Endothelial cell of umbilical vein (primary cell): Measurements from ENCODE around the gene HSD17B14. TPM values are rescaled to one million over a fixed set of nuclear protein-coding genes. Genes with fewer than 3 reads are reported as not detected.
A peak's percentile ranks its signal among the peaks of the same experiment; 100 is the strongest.

Experiments used
- BruUV-seq: library from RNA; stranded (reverse); fragments of 400-500 nt; replicated peaks from 2 replicates; lab custom pipeline; 2021; lab: Mats Ljungman, UMichigan
- CTCF ChIA-PET: fragments of 300-600, 350-600 bp; sonication (Branson Sonifier 250); formaldehyde crosslinking; loops from one replicate; lab custom pipeline; 2021; ENCODE audit warnings: antibody characterized with exemption, inconsistent platforms; lab: Charles Lee
- POLR2A ChIA-PET: fragments of 300-600, 350-600 bp; sonication (Branson Sonifier 250); formaldehyde crosslinking; loops from one replicate; lab custom pipeline; 2021; ENCODE audit warnings: antibody characterized with exemption, inconsistent platforms; lab: Charles Lee
- DNase-seq: peaks from one replicate; pipeline ENCODE4 v3.0.0-alpha.2; 2011; ENCODE audit warnings: low read depth, low spot score
- FAIRE-seq: peaks from 2 replicates; lab custom pipeline; 2011; peaks lifted over from hg19 to GRCh38; lab: Jason Lieb, UNC
- H2AFZ ChIP-seq: 2 replicates; pipeline ENCODE4 v1.6.0; 2012; ENCODE audit warnings: low read depth, low read length, control low read depth, inconsistent platforms
- H3K27ac ChIP-seq: 2 replicates; pipeline ENCODE4 v1.5.1; 2011; ENCODE audit warnings: low read depth, mild to moderate bottlenecking, control low read depth, low read length, moderate library complexity; ENCODE audit not compliant: insufficient read depth
- H3K27me3 ChIP-seq, 2 experiments: 2 replicates each; pipeline versions ENCODE4 v1.6.0 to v1.6.1; 2011; ENCODE audit warnings: low read length in 2 of 2, mixed read lengths in 1 of 2; ENCODE audit not compliant: control insufficient read depth in 2 of 2, insufficient read depth in 2 of 2
- H3K36me3 ChIP-seq, 2 experiments: 2 replicates in 1 of 2; 3 replicates in 1 of 2; pipeline ENCODE4 v1.5.1; 2011; ENCODE audit warnings: low read length in 2 of 2, mild to moderate bottlenecking in 1 of 2, moderate library complexity in 1 of 2; ENCODE audit not compliant: control insufficient read depth in 2 of 2, insufficient read depth in 2 of 2; ENCODE audit errors: extremely low read depth in 1 of 2
- H3K4me1 ChIP-seq: 3 replicates; pipeline ENCODE4 v1.5.1; 2011; ENCODE audit warnings: mild to moderate bottlenecking, low read length; ENCODE audit not compliant: control insufficient read depth, insufficient read depth; ENCODE audit errors: extremely low read depth
- H3K4me2 ChIP-seq: 2 replicates; pipeline ENCODE4 v1.6.1; 2011; ENCODE audit warnings: low read length, control low read depth, mixed read lengths; ENCODE audit not compliant: insufficient read depth
- H3K4me3 ChIP-seq, 3 experiments: fragments of 200-600 bp in 1 of 3; sonication (generic), shearing (Covaris generic) in 1 of 3; replicated peaks in 1 of 3; 2 replicates each; pipeline ENCODE4 v1.5.1; 2011 to 2016; ENCODE audit warnings: control low read depth in 3 of 3, low read length in 3 of 3, mild to moderate bottlenecking in 2 of 3, inconsistent platforms in 1 of 3, low read depth in 1 of 3, moderate library complexity in 1 of 3; ENCODE audit not compliant: insufficient read depth in 1 of 3
- H3K79me2 ChIP-seq: 2 replicates; pipeline ENCODE4 v1.6.0; 2012; ENCODE audit warnings: low read length, inconsistent platforms; ENCODE audit not compliant: control insufficient read depth, insufficient read depth
- H3K9ac ChIP-seq: replicated peaks from 2 replicates; pipeline ENCODE3; 2011; ENCODE audit warnings: low read length, control low read depth; ENCODE audit not compliant: insufficient read depth; ENCODE audit errors: extremely low read depth
- H3K9me1 ChIP-seq: replicated peaks from 3 replicates; pipeline ENCODE4 v1.6.0; 2011; ENCODE audit warnings: mild to moderate bottlenecking, low read length; ENCODE audit not compliant: control insufficient read depth, insufficient read depth; ENCODE audit errors: extremely low read depth
- H3K9me3 ChIP-seq: replicated peaks from 2 replicates; pipeline ENCODE4 v1.5.1; 2012; ENCODE audit warnings: low read length, inconsistent platforms; ENCODE audit not compliant: control insufficient read depth, insufficient read depth
- H4K20me1 ChIP-seq: replicated peaks from 2 replicates; pipeline ENCODE3; 2011; ENCODE audit warnings: mild to moderate bottlenecking, low read length; ENCODE audit not compliant: control insufficient read depth, insufficient read depth; ENCODE audit errors: extremely low read depth
- GATA2 ChIP-seq: IDR thresholded peaks from 2 replicates; pipeline ENCODE4 v1.7.0; 2011; ENCODE audit warnings: low read depth, mild to moderate bottlenecking, moderate library complexity, mixed read lengths, low read length; ENCODE audit not compliant: insufficient read length, insufficient read depth
- MYC ChIP-seq: IDR thresholded peaks from one replicate; pipeline ENCODE4 v1.6.1; 2011; ENCODE audit warnings: mild to moderate bottlenecking, low read depth, low read length
- dilution Hi-C: fragments of 300-500 bp; cut with MboI; formaldehyde crosslinking; loops from one replicate; pipeline ENCODE4 v1.15.0; 2019; ENCODE audit warnings: low sequenced_read_pairs; ENCODE audit not compliant: extremely low pct_ligation_motif_present
- intact Hi-C: fragments of 100-400 bp; cut with micrococcal nuclease; formaldehyde crosslinking; loops from one replicate; pipeline ENCODE4 v1.10.0; 2022
- polyA plus RNA-seq, 4 experiments: library from polyadenylated mRNA; depleted of rRNA in 3 of 4; stranded (reverse) in 3 of 4; unstranded in 1 of 4; fragments of >200 nt; gene quantifications; 2 replicates each; pipeline versions ENCODE4 v1.2.1 to v1.2.3, GENCODE V29; 2011 to 2012; ENCODE audit warnings: missing spikeins in 1 of 4
- total RNA-seq: library from RNA; stranded (reverse); gene quantifications from 2 replicates; pipeline ENCODE4 v1.2.3, GENCODE V29; 2021
- TF ChIP-seq, protein P1 (sequence below), 2 donors: IDR thresholded peaks; 1 replicate in 1 of 2; 2 replicates in 1 of 2; pipeline ENCODE4 v1.5.1; 2011; ENCODE audit warnings: low read length in 2 of 2, mild to moderate bottlenecking in 2 of 2, moderate library complexity in 2 of 2, control low read depth in 1 of 2, inconsistent platforms in 1 of 2, low read depth in 1 of 2; ENCODE audit not compliant: insufficient read depth in 1 of 2; ENCODE audit errors: extremely low read depth in 1 of 2

HSD17B14 gene
- total and polyA plus RNA-seq, 2 donors (not counting 3 experiments of a cell fraction or from before 2014, with no cell fraction given): 20.9 to 46.3 TPM

DNA sequence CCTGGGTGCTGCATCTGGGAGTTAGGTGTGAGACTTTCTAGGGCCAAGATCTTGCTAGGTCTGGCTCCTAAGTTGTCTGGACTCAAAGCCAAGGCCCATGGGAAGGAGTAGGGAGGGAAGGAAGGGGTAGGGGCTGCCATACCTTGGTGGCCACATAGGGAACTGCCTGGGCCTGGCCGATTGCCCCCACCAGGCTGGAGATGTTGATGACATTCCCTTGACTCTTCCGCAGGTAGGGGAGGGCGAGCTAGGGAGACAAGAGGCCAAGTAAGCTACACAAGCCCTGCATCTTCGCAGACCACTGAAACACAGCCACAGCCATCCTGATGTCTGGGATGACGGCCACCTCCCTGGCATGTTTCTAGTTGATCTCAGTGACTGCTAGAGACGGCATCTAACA, 21.4 kb downstream of the HSD17B14 start:
- Histone ChIP-seq H2AFZ (no peak overlapping the region), H4K20me1 (no peaks in the 10 kb centered on the region), H3K4me2 (no peak overlapping the region), H3K27ac (no peak overlapping the region), H3K27me3 (no peaks in the 10 kb centered on the region), H3K9me3 (no peaks in the 10 kb centered on the region), H3K9me1 (no peaks in the 10 kb centered on the region), H3K36me3 (no peaks in the 10 kb centered on the region), H3K4me3 (no peak overlapping the region), H3K4me1 (peaks cover 13% of the 10 kb centered on the region), H3K79me2 (no peaks in the 10 kb centered on the region), H3K9ac (no peak overlapping the region)
- TF ChIP-seq GATA2: no peak
- intact Hi-C loops: no loop called here
- FAIRE-seq (no peak), DNase-seq (no peak)
- no TSS peak for BruUV-seq
- ChIA-PET CTCF (interaction anchor here (0.7 to 1.0 kb wide), 2 partner anchors 12 to 19 kb away, joined by 3 read pairs; no protein-coding TSS in a partner anchor), POLR2A (no interaction called here)
- dilution Hi-C loops: no loop called here

DNA sequence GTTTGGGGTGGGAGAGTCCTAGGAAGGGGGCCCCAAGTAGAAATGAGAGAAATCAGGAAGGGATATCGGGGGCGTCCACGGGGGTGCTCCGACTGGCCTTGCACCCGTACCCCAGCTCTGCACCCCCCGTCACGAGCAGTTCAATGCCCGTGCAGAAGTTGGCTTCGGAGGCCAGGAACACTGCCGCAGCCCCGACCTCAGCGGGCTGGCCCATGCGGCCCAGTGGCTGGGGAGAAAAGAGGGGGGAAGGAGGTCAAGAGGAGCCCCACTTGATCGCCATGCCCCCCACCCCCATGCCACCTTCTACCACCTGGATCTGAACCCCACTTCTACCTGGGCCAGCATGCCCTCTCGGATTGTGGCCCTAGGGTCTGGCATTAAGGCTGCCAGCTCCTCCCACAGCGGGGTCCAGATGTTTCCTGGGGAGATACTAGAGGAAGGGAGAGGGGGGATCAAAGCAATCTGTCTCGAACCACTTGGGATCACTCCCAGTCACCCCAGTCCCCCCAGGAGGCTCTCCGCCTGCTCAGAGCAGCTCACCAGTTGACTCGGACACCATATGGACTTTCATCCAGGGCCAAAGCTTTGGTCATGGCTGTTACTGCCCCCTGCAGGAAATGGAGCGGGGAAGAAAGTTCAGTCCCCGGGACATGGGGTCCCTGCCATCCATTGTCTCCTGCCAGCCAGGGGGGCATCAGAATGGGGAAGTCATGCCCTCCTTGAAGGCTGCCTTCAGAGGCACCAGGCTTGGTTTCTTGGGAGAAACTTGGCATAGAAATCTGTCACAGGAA, 23.0 kb downstream of the HSD17B14 start:
- Histone ChIP-seq H3K27me3 (no peaks in the 10 kb centered on the region), H3K9me1 (no peaks in the 10 kb centered on the region), H3K4me1 (peaks cover 13% of the 10 kb centered on the region), H4K20me1 (no peaks in the 10 kb centered on the region), H3K36me3 (no peaks in the 10 kb centered on the region), H3K9me3 (no peaks in the 10 kb centered on the region), H3K27ac (no peak overlapping the region), H3K9ac (no peak overlapping the region), H3K4me3 (no peak overlapping the region), H2AFZ (no peak overlapping the region), H3K79me2 (no peaks in the 10 kb centered on the region), H3K4me2 (no peak overlapping the region)
- FAIRE-seq (no peak), DNase-seq (no peak)
- ChIA-PET CTCF (interaction anchor here (0.6 to 2.2 kb wide), 7 partner anchors 11 to 25 kb away, joined by 3 to 12 read pairs (median 6); partner anchors contain the start of gene HSD17B14), POLR2A (interaction anchor here (0.6 kb wide), 1 partner anchor 74 kb away, joined by 5 read pairs; no protein-coding TSS in a partner anchor)
- dilution Hi-C loops: no loop called here
- TF ChIP-seq, protein P1, sequence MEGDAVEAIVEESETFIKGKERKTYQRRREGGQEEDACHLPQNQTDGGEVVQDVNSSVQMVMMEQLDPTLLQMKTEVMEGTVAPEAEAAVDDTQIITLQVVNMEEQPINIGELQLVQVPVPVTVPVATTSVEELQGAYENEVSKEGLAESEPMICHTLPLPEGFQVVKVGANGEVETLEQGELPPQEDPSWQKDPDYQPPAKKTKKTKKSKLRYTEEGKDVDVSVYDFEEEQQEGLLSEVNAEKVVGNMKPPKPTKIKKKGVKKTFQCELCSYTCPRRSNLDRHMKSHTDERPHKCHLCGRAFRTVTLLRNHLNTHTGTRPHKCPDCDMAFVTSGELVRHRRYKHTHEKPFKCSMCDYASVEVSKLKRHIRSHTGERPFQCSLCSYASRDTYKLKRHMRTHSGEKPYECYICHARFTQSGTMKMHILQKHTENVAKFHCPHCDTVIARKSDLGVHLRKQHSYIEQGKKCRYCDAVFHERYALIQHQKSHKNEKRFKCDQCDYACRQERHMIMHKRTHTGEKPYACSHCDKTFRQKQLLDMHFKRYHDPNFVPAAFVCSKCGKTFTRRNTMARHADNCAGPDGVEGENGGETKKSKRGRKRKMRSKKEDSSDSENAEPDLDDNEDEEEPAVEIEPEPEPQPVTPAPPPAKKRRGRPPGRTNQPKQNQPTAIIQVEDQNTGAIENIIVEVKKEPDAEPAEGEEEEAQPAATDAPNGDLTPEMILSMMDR (IDR thresholded peaks at IDR 0.05; ENCODE audit: extremely low read depth in 1 of 2, insufficient read depth in 1 of 2, low read depth in 1 of 2, low read length in 2 of 2): peak in 1 of 2 donors; percentile 19
- no peak for TF ChIP-seq MYC
- intact Hi-C loops: loop anchor here (2.0 kb wide), 1 partner anchor 73 kb away; the partner anchor contains the start of gene RASIP1
- no TSS peak for BruUV-seq
